ENCODE results near the gene YIPF2.

Gene YIPF2

GRCh38 chr19:10935371-10936059, 7.1 kb upstream of the YIPF2 start:
- no peak for TF ChIP-seq CTCF (IDR thresholded peaks at IDR 0.05; ENCODE audit: low read depth, low read length, missing control alignments)
- H3K4me3 ChIP-seq (replicated peaks; ENCODE audit: low read depth, low read length), result no peak overlapping the region
- DNase-seq (ENCODE audit: extremely low read depth, low read depth), result no peak

- DNase-seq (ENCODE audit: extremely low read depth, low read depth), result no peak
- TF ChIP-seq CTCF (IDR thresholded peaks at IDR 0.05; ENCODE audit: low read depth, low read length, missing control alignments), result no peak
- H3K4me3 ChIP-seq (replicated peaks; ENCODE audit: low read depth, low read length), result peak overlapping the region; percentile 92
Observed at GRCh38 chr19:10929402-10929794, 959 bp upstream of the YIPF2 start.

GRCh38 chr19:10927730-10928562, 493 bp downstream of the YIPF2 start:
- peak overlapping the region; percentile 92 for H3K4me3 ChIP-seq (replicated peaks; ENCODE audit: low read depth, low read length)
- no peak for TF ChIP-seq CTCF (IDR thresholded peaks at IDR 0.05; ENCODE audit: low read depth, low read length, missing control alignments)
- DNase-seq (ENCODE audit: extremely low read depth, low read depth), result no peak

- H3K4me3 ChIP-seq (replicated peaks; ENCODE audit: low read depth, low read length), result no peak overlapping the region
- no peak for TF ChIP-seq CTCF (IDR thresholded peaks at IDR 0.05; ENCODE audit: low read depth, low read length, missing control alignments)
- DNase-seq (ENCODE audit: extremely low read depth, low read depth), result no peak
Observed at GRCh38 chr19:10924597-10924996, 3.8 kb downstream of the YIPF2 start.

GRCh38 chr19:10923260-10924112, 5.0 kb downstream of the YIPF2 start:
- no peak for DNase-seq (ENCODE audit: extremely low read depth, low read depth)
- no peak for TF ChIP-seq CTCF (IDR thresholded peaks at IDR 0.05; ENCODE audit: low read depth, low read length, missing control alignments)
- no peak overlapping the region for H3K4me3 ChIP-seq (replicated peaks; ENCODE audit: low read depth, low read length)

GRCh38 chr19:10922638-10923014, 5.8 kb downstream of the YIPF2 start:
- TF ChIP-seq CTCF (IDR thresholded peaks at IDR 0.05; ENCODE audit: low read depth, low read length, missing control alignments), result no peak
- no peak for DNase-seq (ENCODE audit: extremely low read depth, low read depth)
- no peak overlapping the region for H3K4me3 ChIP-seq (replicated peaks; ENCODE audit: low read depth, low read length)
